NCI-H1417 treated with DMSO at 0.1 percent for 48 hours (cell line): Measurements from ENCODE around the gene ANKRD50.

Experiments
- DNase-seq: peaks from one replicate; lab custom pipeline; 2025; lab: John Stamatoyannopoulos, UW

The ANKRD50 gene

GRCh38 chr4:124708517-124709300 lies 3.8 kb downstream of the ANKRD50 start:
- no peak for DNase-seq

DNA sequence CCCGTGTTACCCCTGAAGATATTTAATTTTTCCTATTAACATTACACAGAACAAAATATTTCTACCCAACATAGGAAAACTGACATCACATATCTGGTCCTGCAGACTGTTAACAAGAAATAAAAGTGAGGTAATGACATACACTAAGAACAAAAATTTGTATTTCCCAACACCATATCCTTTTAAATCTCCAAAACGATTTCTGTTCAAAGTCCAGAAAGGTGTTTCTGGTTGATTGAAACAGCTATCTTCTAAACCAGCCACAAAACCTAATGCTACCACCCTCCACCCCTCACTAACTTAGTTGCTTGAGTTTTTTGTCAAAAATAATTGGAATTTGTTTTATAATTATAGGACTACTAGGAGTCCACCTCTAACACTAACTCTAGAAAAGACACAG lies 7.1 kb downstream of the ANKRD50 start:
- no peak for DNase-seq

DNA sequence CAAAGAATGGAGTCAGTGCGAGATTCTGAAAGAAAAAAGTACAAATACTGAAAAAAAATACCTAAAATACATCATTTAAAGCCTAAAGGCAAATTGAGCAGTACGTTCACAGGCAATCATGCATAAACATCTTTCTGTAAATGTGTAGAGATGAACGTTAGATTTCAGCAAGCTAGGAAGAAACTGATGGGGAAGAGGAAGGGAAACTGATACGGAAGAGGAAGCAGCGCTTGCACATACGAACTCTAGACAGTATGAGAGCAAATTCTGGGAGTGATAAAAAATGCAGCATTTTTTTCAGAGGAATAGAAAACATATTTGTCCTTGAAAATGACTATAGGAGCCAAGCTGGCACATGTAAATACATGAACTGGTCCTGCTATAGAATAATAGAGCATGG lies 9.4 kb downstream of the ANKRD50 start:
- no peak for DNase-seq

DNA sequence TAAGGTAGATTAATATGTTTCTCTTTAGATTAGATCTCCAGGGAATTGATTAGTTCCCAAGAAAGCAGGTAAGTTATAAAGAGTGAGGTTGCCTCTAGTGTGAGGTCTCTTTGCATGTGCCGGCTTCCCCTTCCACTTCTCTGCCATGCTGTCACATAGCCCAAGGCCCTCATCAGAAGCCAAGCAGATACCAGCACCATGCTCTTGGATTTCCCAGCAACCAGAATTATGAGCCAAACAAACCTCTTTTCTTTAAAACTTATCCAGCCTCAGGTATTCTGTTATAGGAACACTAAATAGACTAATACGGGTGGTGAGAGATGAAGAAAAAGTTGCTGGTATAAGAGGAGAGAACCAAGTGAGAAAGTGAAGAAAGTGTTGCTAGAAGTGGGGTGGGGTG lies 15.1 kb downstream of the ANKRD50 start:
- no peak for DNase-seq

- DNase-seq: no peak
These were observed 16.4 kb downstream of the ANKRD50 start for GRCh38 chr4:124696182-124696581.

- DNase-seq: no peak
These were observed 17.5 kb downstream of the ANKRD50 start for GRCh38 chr4:124694946-124695598.

GRCh38 chr4:124694306-124694705 lies 18.2 kb downstream of the ANKRD50 start:
- no peak for DNase-seq

- DNase-seq: no peak
These were observed 20.7 kb downstream of the ANKRD50 start for GRCh38 chr4:124691801-124692200.

DNA sequence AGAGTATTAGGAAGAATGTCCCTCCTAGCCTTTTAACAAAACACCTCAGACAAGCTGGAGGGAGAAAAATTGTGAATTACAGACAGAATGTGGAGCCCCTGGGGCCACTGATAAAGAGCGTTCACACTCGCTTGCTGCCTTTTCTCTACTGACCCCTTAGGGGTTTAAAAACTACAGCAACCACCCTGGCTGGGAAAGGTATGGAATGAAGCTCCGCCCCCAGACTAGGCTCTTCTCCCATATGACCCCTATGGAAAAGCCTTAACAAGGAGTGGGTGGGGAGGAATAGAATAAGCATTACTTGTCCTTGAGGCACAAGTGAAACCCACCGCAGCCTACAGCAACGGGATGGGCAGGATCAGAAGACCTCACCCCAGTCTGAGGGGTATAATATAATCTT lies 26.3 kb downstream of the ANKRD50 start:
- DNase-seq: no peak

DNA sequence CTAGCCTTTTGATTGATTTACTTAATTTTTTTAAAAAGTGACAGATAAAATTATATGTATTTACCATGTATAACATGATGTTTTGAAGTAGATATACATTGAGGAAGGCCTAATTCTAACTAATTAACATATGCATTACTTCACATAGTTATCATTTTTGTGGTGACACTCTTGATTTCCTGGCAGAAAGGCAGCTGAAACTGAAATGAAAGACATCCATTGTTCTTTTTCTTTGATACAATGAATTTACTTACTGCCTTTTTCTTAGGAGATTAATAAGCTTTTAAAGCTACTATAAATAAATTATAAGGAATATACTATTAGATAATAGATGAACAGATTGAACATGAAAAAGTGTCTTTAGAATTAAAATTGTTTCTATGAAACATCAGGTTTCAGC lies 26.7 kb downstream of the ANKRD50 start:
- DNase-seq: no peak

GRCh38 chr4:124684301-124684700 lies 28.2 kb downstream of the ANKRD50 start:
- no peak for DNase-seq

DNA sequence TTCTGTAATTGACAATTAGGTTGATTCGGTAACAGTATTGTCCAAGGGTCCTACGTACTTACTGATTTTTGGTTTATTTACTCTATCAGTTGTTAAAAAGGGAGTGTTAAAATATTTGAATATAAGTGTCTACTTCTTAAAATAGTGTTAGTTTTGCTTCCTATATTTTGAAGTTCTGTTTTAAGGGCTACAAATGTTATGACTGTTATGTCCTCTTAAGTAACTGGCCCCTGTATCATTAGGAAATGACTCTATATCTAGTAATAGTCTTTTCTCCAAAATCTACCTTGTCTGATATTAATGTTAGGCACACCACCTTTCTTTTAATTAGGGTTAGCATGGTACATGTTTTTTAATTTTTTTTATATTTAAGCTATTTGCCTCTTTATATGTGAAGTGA lies 30.1 kb downstream of the ANKRD50 start:
- no peak for DNase-seq

GRCh38 chr4:124666496-124666895 lies 46.0 kb downstream of the ANKRD50 start:
- DNase-seq: no peak

GRCh38 chr4:124658795-124659194 lies 53.7 kb downstream of the ANKRD50 start:
- DNase-seq: no peak

GRCh38 chr4:124650614-124651013 lies 61.9 kb downstream of the ANKRD50 start:
- no peak for DNase-seq

DNA sequence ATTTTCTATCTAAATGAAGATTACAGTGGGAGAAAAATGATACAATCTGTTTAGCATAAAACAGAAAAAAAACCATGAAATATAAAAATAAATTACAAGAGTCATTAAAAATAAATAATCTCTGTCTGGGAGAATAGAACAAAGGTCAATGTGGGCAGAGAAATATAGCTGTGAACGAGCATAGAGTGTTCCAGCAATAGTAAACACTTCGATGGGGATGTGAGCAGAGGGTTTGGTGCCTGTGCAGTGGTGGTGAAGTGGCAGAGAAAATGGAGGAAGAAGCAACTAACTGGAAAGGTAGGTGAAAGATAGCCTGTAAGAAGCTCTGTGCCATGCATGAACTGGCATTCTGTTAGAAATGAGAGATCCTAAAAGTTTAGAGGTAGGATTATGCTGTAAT lies 64.9 kb downstream of the ANKRD50 start:
- no peak for DNase-seq

GRCh38 chr4:124644621-124645020 lies 67.9 kb downstream of the ANKRD50 start:
- DNase-seq: no peak

GRCh38 chr4:124642846-124643245 lies 69.7 kb downstream of the ANKRD50 start:
- no peak for DNase-seq

GRCh38 chr4:124641715-124642381 lies 70.7 kb downstream of the ANKRD50 start:
- no peak for DNase-seq

GRCh38 chr4:124640022-124640730 lies 72.4 kb downstream of the ANKRD50 start:
- DNase-seq: no peak

DNA sequence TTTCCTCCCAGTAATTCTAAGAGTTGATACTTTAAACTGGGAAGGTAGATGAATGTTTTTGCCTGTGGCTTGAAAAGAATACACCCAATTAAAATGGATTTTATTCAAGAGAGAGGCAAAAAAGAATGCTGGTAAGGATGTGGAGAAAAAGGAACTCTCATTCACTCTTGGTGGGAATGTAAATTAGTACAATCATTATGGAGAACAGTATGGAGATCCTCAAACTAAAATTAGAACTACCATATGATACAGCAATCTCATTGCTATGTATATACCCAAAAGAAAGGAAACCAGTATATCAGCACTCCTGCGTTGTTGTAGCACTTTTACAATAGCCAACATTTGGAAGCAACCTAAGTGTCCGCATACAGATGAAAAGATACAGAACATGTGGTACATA lies 75.2 kb downstream of the ANKRD50 start:
- DNase-seq: no peak

- DNase-seq: no peak
These were observed 75.7 kb downstream of the ANKRD50 start for GRCh38 chr4:124636788-124637187.

DNA sequence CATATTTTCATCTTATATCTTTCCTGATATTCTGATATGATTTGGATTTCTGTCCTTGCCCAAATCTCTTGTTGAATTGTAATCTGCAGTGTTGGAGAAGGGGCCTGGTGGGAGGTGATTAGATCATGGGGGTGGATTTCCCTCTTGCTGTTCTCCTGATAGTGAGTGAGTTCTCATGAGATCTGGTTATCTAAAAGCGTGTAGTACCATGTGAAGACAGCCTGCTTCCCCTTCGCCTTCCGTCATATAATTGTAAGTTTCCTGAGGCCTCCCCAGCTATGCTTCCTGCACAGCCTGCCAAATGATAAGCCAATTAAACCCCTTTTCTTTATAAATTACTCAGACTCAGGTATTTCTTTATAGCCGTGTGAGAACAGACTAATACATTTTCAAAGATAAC lies 77.2 kb downstream of the ANKRD50 start:
- no peak for DNase-seq
